Measurements from ENCODE around the gene SPOP. TPM values are rescaled to one million over a fixed set of nuclear protein-coding genes. Genes with fewer than 3 reads are reported as not detected.

Gene SPOP
- total RNA-seq, 2 donors from 2014 or later: 77.8 to 82.2 TPM

Other genes starting within 250 kb of the SPOP start
- under 1 TPM; 0.14 to 0.28 TPM for gene NGFR, start 182.8 kb downstream of the SPOP start, total RNA-seq
- gene NXPH3, start 102.2 kb downstream of the SPOP start, total RNA-seq: 1 to 10 TPM in 1 of 2 donors, under 1 TPM in 1; 0.44 to 1.2 TPM
- 10 to 100 TPM; 62.6 to 73.9 TPM for gene SLC35B1, start 29.9 kb upstream of the SPOP start, total RNA-seq
- 10 to 100 TPM; 19.5 to 29.3 TPM for gene FAM117A, start 86.0 kb upstream of the SPOP start, total RNA-seq
- 10 to 100 TPM; 83.9 to 85.9 TPM for gene KAT7, start 110.6 kb upstream of the SPOP start, total RNA-seq
- not detected for gene TAC4, start 170.0 kb upstream of the SPOP start, total RNA-seq